Loucy (cell line): ENCODE results near the gene FZD1.

Experiments used
- EZH2phosphoT487 ChIP-seq: fragments of 200-600 bp; IDR thresholded peaks from 2 replicates; pipeline ENCODE4 v1.6.1; 2018; ENCODE audit warnings: antibody characterized with exemption, mild to moderate bottlenecking, moderate library complexity, borderline replicate concordance
- TF ChIP-seq, protein P1 (sequence below): fragments of 200-600 bp; sonication (generic); conservative IDR thresholded peaks from 2 replicates; pipeline ENCODE4 v1.5.1; 2014; ENCODE audit warnings: mild to moderate bottlenecking, antibody characterized with exemption, low read length

DNA sequence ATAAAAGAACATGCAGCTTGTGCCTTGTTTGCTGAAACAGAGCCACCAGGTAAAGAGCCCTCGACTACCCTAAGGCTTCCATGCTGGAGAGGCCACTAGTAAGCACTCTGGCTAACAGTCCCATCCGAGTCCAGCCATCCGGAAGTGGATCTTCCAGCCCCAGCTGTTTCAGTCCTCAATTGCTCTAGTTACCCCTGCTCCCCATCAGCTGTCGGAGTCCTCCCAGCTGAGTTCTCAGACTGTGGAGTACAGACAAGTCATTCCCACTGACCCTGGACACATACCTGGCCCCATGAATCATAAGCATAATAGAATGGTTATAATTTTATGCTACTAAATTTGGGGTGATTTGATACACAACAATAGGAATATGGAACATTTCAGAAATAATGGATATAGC, 13.5 kb upstream of the FZD1 start:
- TF ChIP-seq, protein P1, sequence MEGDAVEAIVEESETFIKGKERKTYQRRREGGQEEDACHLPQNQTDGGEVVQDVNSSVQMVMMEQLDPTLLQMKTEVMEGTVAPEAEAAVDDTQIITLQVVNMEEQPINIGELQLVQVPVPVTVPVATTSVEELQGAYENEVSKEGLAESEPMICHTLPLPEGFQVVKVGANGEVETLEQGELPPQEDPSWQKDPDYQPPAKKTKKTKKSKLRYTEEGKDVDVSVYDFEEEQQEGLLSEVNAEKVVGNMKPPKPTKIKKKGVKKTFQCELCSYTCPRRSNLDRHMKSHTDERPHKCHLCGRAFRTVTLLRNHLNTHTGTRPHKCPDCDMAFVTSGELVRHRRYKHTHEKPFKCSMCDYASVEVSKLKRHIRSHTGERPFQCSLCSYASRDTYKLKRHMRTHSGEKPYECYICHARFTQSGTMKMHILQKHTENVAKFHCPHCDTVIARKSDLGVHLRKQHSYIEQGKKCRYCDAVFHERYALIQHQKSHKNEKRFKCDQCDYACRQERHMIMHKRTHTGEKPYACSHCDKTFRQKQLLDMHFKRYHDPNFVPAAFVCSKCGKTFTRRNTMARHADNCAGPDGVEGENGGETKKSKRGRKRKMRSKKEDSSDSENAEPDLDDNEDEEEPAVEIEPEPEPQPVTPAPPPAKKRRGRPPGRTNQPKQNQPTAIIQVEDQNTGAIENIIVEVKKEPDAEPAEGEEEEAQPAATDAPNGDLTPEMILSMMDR = no peak
- TF ChIP-seq EZH2phosphoT487 = no peak
